SIG-M5 (cell line): Measurements from ENCODE around the gene FERMT3.

ENCODE experiments used
- DNase-seq: peaks from one replicate; lab custom pipeline; 2025; lab: John Stamatoyannopoulos, UW

The FERMT3 gene

DNA sequence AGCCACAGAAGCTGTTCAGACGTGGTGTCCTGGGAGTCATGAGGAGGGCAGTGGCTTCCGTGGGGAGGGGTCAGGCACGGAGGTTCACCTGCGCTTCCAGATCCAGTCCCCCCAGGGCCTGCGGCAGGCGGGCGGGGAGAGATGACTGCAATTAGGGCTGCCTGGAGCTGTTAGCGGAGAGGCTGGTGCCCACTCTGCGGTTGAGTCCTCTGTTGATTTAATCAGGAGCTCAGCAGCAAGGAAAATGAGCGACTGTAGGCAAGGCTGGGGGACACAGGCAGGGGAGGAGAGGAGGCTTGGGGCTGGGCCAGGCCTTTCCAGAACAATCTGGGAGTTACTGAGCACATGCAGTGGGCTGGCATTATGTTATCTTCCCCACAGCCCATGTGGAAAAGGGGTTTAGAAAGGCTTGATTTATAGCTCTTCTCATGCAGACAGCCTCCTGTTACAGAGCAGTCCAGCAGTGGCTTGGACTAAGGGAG is 57.9 kb downstream of the FERMT3 start:
- DNase-seq, result no peak

DNA sequence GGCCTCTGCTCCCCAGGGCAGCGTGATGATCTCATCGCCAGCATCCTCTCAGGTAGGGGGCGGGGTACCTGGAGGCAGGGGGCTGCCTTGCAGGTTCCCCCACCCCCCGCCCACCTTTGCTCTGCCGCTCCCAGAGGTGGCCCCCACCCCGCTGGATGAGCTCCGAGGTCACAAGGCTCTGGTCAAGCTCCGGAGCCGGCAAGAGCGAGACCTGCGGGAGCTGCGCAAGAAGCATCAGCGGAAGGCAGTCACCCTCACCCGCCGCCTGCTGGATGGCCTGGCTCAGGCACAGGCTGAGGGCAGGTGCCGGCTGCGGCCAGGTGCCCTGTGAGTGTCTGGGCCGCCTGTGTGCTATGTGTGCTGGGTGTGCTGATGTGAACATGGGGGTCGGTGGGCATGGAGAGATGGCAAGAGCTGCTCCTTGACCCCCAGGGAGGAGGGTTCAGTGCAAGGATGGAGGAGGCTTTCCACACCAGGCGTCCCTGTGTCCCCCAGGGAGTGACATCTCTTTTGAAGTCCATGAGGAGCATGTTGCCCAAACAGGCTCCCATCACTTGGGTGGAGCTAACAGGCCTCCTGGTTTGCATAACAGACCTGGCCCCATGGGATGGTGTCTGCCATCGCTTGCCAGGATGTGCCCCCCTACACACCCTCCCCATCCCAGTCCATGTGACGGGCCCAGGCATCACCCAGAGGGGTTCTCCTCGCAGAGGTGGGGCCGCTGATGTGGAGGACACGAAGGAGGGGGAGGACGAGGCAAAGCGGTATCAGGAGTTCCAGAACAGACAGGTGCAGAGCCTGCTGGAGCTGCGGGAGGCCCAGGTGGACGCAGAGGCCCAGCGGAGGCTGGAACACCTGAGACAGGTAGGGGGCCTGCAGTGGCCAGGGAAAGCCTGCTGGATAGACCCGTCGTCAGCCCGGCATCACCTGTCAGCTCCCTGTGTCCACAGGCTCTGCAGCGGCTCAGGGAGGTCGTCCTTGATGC is 58.9 kb downstream of the FERMT3 start:
- no peak for DNase-seq

DNA sequence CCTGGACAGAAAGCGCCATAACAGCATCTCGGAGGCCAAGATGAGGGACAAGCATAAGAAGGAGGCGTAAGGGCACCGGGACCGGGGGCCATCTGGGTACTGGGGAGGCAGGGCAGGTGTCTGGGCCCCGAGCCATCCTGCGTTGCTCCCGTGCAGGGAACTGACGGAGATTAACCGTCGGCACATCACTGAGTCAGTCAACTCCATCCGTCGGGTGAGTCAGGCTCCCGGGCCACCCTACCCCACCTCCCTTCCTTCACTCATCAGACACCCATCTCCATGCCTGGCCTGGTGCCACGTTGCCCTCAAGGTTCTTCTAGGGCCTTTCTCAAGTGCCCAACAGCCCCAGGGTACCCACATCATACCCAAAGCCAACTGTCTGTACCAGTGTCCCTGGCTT is 59.8 kb downstream of the FERMT3 start:
- DNase-seq, result no peak

DNA sequence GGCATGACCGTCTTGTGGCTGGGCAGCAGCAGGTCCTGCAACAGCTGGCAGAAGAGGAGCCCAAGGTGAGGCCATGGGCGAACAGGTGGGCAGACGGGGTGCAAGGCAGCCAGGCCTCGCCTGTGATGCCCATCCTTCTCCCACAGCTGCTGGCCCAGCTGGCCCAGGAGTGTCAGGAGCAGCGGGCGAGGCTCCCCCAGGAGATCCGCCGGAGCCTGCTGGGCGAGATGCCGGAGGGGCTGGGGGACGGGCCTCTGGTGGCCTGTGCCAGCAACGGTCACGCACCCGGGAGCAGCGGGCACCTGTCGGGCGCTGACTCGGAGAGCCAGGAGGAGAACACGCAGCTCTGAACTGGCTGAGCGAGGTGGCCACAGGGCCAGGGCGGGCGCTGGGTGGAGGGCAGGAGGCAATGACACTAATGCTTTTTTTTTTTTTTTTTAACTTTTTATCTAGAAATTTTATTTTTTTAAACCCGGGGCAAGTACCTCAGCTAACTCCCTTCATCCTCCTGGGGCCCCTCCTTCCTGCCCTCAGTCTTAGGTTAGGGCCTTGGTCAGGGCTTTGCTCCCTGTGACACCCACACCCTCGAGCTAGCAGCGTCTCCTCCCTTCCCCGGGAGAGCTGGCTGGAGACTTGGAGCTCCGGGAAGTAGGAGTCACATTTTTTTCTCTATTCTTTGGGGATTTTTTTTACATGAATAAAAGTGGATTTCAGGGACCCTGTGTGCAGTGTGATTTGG is 60.9 kb downstream of the FERMT3 start:
- DNase-seq, result no peak

DNA sequence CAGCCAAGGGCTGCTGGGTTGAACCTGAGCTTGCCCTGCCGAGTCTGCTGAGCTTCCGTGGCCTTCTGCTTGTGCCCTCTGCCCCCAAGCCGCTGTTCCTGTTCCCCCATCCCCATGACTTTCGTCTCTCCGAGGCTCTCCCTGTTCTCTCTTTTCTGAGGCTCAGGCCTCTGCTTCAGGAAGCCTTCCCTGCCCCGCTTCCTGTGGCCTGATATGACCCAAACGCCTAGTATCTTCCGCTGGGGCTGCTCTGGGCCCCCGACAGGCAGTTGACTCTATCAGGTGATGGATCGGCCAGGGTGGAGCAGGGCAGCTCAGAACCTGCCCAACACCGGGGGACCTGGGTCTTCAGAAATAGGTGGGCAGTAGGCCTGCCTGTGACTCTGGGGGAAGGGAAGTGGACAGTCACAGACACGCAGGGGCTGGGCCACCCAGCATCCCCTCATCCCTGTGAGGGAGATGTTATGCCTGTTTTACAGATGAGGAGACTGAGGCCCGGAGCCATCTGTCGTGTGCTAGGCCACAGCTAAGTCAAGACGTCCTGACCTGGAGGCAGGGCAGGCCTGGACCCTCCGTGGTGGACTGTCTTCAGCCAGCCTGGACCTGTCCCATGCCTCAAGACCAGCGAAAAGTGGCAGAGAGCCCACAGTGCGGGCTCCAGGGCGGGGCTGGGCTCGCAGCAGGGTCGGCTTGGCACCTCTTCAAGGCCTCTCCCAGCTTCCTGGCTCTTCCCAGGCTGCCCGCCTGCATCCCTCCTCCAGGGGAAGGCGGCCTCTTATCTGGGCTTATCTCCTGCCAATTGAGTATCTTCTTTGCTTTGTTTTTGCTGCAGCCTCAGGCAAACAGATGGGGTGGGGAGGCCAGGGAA is 61.7 kb downstream of the FERMT3 start:
- no peak for DNase-seq

DNA sequence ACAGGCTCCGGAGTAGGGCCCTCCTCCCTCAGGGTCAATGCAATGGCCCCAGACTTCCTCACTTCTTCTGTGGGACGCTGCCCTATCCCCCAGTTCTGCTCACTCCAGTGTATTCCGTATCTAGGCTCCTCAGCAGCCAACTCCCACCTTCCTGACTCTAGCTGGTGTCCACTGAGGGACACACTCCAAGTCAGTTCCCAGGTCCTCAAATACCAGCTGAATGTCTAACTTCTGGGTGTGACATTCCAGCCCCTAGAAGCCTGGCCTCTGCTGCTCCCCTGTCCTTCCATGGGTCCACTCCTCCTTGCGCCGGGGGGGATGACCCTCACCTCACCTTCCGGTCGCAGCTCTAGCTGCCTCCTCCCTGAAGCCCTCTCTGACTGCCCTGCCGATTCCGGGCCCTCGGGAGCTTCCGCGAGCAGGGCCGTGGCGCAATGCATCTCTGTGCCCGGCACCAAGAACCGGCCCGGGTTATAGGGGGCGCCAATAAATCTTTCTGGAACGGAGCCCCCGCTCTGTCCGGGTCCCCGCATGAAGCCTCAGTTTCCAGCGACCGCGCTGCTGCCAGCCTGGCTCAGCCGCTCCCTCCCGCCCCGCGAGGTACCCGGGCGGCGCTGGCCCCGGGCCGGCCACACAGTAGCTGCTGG is 62.5 kb downstream of the FERMT3 start:
- DNase-seq, result no peak

DNA sequence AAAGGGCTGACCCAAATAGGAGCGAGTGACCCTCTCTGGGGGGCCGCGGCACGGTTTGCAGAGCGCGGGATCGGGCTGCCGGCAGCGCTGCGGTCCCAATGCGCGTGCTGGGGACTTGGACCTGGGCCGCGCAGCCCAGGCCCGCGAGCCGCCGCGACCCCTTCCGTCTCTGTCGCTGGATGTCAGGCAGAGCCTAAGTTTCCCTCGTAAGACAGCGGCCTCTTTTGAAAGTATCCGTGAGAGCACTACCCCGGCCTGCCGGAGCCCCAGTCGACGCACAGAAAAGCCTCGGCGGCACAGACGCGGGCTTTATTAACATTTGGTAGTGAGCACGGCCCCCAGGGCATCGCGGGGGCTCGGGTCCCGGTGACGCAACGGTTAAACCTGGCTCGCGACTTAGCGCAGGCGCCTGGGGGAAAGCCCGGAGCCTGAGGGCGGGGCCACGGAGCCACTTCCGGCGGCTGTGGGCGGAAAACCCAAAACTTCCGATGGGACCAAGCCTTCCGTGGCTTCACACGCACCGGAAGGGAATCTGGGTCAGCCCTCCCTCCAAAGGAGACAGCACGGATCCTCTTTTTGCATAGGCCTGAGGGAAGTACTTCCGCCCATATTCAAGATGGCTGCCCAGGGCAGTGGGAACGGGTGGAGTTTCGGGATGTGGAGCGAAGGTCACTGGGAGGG is 63.2 kb downstream of the FERMT3 start:
- peak; percentile 90 for DNase-seq
